GM06990 (cell line): Measurements from ENCODE around the gene ERC1.
"Not testable (repeated sequence)": the region's sequence is repeated elsewhere in the genome, so short reads cannot be mapped to it uniquely, and the experiment has no call there.

Source experiments
- DNase-seq: peaks from one replicate; pipeline ENCODE4 v3.0.0-alpha.2; 2011; ENCODE audit not compliant: insufficient read length; ENCODE audit errors: extremely low read depth
- H3K27me3 ChIP-seq: replicated peaks from 2 replicates; pipeline ENCODE4 v1.6.0; 2011; ENCODE audit warnings: low read length; ENCODE audit not compliant: control insufficient read depth, insufficient read depth
- H3K36me3 ChIP-seq: 2 replicates; pipeline ENCODE4 v1.5.1; 2011; ENCODE audit warnings: low read length; ENCODE audit not compliant: control insufficient read depth, insufficient read depth
- H3K4me3 ChIP-seq: replicated peaks from 2 replicates; pipeline ENCODE4 v1.5.1; 2011; ENCODE audit warnings: low read depth, mild to moderate bottlenecking, control low read depth, low read length
- CTCF ChIP-seq: IDR thresholded peaks from 2 replicates; pipeline ENCODE4 v1.5.1; 2011; ENCODE audit warnings: low read length, control low read depth, mild to moderate bottlenecking, inconsistent platforms; ENCODE audit not compliant: insufficient read depth, poor library complexity, severe bottlenecking

ERC1 gene

GRCh38 chr12:1226951-1227350, 235.9 kb downstream of the ERC1 start:
- Histone ChIP-seq H3K4me3 (no peak overlapping the region), H3K36me3 (no peaks in the 10 kb centered on the region), H3K27me3 (peaks cover 2% of the 10 kb centered on the region)
- no peak for DNase-seq
- TF ChIP-seq CTCF: no peak

GRCh38 chr12:1234073-1234472, 243.1 kb downstream of the ERC1 start:
- no peak for TF ChIP-seq CTCF
- DNase-seq: no peak
- Histone ChIP-seq H3K27me3 (no peaks in the 10 kb centered on the region; the same call in none of the 2 replicates), H3K4me3 (no peak overlapping the region), H3K36me3 (no peaks in the 10 kb centered on the region)

- no peak for TF ChIP-seq CTCF
- Histone ChIP-seq H3K36me3 (no peaks in the 10 kb centered on the region), H3K27me3 (no peaks in the 10 kb centered on the region), H3K4me3 (no peak overlapping the region)
- DNase-seq: no peak
Measured at GRCh38 chr12:1246637-1247036, 255.6 kb downstream of the ERC1 start.

- Histone ChIP-seq H3K36me3 (no peaks in the 10 kb centered on the region), H3K27me3 (no peaks in the 10 kb centered on the region), H3K4me3 (no peak overlapping the region)
- DNase-seq: no peak
- TF ChIP-seq CTCF: no peak
Measured at GRCh38 chr12:1250641-1251040, 259.6 kb downstream of the ERC1 start.

- no peak overlapping the region for H3K4me3 ChIP-seq
- TF ChIP-seq CTCF: no peak
- DNase-seq: no peak
- H3K27me3 ChIP-seq: no peaks in the 10 kb centered on the region
- no peaks in the 10 kb centered on the region for H3K36me3 ChIP-seq
Measured at GRCh38 chr12:1252758-1253157, 261.7 kb downstream of the ERC1 start.

GRCh38 chr12:1255125-1255524, 264.1 kb downstream of the ERC1 start:
- H3K27me3 ChIP-seq, H3K36me3 ChIP-seq, H3K4me3 ChIP-seq, DNase-seq: not testable (repeated sequence)

- not testable (repeated sequence) for H3K27me3 ChIP-seq, H3K4me3 ChIP-seq, H3K36me3 ChIP-seq, DNase-seq
Measured at GRCh38 chr12:1255854-1256253, 264.8 kb downstream of the ERC1 start.
